NCI-H1092 (cell line): ENCODE data around the gene ZNF14.
"Not testable (repeated sequence)": the region's sequence is repeated elsewhere in the genome, so short reads cannot be mapped to it uniquely, and the experiment has no call there.

ENCODE experiments used
- DNase-seq: peaks from one replicate; lab custom pipeline; 2025; lab: John Stamatoyannopoulos, UW

The ZNF14 gene

GRCh38 chr19:19746286-19747213 is 13.6 kb upstream of the ZNF14 start:
- DNase-seq: no peak

- DNase-seq: no peak
These were observed 12.8 kb upstream of the ZNF14 start for GRCh38 chr19:19745496-19746285.

GRCh38 chr19:19744641-19745040 is 11.7 kb upstream of the ZNF14 start:
- DNase-seq: no peak

GRCh38 chr19:19743921-19744320 is 11.0 kb upstream of the ZNF14 start:
- not testable (repeated sequence) for DNase-seq

- no peak for DNase-seq
These were observed 10.3 kb upstream of the ZNF14 start for GRCh38 chr19:19743176-19743575.

DNA sequence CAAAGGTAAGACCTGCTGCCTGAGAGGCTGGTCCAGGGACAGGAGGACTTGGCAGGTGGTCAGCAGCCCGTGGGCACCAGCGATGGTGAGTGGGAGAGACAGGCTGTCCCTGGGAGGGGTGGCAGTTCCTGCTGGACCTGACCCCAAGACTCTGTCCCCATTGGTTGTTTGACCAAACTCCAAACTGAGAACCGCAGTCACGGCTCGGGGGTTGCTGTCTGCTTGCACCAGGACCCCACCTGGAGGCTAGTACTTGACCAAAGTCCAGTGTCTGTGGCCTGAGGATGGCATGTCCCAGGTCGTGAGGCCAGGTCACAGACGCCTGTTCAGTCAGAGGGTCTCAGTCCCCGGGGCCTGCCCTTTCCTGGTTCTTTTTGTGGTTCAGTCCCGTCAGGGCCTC is 9.9 kb upstream of the ZNF14 start:
- no peak for DNase-seq

DNA sequence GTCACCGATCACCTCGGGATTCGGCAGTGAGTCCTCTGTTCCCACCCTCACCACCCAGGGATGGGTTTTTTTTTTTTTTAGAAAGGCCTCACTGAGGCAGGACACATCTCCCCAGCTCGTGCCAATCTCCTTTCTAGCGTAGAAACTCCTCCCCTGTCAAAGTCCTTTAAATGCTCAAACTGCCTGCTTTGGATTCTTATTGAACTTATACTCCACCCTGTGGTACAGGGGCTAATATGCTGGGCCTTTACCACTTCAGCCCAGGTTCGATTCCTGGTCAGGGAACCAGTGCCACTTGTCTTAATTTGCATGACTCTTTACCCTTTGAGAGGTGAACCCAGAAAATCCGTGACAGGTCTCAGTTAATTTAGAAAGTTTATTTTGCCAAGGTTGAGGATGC is 8.3 kb upstream of the ZNF14 start:
- DNase-seq: no peak

DNA sequence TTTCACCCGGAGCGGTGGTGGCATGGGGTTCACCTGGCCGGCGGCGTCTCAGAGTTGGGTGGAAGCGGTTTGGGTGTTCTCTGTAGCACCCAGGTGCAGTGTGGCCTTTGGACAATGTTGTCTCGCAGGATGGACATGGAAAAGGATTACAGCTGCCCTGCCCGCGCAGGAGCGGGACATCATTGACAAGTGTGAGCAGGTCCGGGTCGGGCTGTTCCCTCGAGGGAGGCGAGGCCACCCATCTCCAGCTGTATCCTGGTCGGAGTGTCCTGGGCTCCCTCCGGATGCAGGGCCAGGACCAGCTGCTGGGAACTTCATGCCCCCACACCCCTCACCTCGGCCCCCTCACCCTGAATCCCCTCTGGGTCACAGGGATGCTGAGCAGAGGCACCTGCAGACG is 7.8 kb upstream of the ZNF14 start:
- DNase-seq: no peak

DNA sequence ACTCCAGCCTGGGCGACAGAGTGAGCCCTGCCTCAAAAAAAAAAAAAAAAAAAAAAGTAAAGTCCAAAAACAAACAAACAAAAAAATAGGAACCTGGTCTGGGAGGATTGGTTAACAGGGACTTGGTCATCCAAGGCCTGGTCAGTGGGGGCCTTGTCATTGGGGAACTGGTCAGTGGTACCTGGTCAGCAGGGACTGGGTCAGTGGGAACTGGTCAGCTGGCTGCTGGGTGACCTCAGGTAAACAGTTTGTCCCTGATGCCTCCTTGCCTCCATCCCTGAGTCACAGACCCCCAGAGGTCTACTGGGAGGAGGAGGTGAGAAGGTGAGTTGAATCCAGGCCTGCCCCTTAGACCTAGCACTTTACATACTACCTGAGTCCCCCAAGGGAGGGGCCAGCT is 5.7 kb upstream of the ZNF14 start:
- no peak for DNase-seq

DNA sequence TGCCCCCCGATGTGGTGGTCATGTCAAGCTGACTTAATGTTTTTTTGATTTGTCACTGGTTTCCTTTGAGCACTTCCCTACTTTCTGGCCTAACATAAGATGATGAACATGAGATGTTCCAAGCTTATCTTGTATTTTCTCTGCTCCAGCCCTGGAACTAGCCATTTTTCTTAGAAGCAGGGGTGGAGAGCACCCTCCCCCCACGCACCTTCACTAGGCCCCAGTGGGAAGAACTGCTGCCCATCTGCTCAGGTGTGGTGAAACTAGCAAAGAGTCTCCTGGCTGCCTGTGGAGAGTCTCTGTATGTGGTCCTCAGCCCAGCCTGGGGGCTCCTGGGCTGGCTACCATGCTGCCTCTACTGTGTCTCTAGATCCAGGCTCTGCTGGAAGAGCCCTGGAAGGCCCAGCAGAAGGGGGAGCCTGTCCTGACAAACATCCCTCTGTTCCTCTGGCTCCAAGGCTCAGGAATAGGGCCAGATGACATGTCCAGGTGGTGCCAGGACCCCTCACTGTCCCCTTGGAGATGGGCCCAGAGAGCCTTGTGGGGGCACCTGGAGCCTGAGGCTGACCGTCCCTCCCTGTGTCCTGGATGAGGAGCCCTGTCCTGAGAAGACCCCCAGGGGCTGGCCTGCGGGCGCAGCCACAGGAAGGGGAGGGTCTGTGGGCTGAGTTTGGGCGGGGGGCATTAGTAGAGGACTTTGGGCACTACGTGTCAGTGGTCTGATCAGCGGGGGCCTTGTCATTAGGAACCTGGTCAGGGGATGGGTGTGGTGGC is 4.8 kb upstream of the ZNF14 start:
- no peak for DNase-seq

DNA sequence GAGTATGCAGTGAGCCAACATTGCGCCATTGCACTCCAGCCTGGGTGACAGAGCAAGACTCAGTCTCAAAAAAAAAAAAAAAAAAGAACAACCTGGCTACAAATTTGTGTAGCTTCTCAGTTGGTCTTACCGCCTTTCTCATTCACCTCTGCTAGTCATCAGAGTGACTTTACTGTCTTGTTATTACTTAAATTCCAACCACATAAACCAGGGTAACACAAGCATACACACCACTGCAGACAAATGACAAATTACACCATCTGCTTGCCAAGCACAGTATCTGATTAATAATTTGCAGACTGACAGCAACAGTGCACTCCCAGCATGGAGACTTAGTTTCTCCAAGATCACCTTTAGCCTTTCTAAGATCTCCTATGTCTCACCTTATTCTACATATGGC is 11.0 kb downstream of the ZNF14 start:
- no peak for DNase-seq

DNA sequence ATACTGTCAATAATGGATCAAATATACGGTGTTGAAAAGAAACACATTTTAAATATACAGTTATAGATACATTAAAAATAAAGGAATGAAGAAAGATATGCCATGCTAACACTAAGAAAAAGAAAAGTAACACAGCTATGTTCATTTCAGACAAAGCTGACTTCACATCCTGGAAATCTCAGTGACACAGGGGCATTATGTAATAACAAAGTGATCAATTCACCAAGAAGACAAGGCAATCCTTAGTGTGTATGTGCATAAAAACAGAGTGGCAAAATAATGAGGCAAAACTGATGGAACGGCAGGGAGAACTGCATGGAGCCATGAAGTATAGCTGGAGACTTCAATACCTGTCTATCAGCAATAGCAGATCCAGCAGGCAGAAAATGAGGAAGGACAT is 13.1 kb downstream of the ZNF14 start:
- DNase-seq: no peak

DNA sequence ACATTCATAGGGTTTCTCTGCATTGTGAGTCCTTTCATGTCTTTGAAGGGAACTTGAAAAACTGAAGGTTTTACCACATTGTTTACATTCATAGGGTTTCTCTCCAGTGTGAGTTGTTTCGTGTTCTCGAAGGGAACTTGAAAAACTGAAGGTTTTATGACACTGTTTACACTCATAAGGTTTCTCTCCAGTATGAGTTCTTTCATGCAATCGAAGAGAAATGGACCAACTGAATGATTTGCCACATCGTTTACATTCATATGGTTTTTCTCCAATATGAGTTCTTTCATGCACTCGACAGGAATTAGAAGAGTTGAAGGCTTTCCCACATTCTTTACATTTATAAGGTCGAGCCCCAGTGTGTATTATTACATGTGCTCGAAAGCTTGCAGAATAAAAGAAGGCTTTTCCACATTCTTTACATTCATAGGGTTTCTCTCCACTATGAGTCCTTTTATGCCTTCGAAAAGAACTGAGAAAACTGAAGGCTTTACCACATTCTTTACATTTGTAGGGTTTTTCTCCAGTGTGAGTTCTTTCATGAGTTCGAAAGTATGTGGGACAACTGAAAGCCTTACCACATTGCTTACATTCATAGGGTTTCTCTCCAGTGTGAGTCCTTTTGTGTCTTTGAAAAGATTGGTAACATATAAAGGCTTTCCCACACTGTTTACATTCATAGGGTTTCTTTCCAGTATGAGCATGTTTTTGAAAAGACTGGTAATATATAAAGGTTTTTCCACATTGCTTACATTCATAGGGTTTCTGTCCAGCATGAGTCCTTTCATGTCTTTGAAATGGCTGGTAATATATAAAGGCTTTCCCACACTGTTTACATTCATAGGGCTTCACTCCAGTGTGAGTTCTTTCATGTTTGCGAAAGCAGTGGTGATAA is 20.7 kb downstream of the ZNF14 start:
- DNase-seq: no peak

- DNase-seq: no peak
These were observed 21.5 kb downstream of the ZNF14 start for GRCh38 chr19:19711306-19711933.

DNA sequence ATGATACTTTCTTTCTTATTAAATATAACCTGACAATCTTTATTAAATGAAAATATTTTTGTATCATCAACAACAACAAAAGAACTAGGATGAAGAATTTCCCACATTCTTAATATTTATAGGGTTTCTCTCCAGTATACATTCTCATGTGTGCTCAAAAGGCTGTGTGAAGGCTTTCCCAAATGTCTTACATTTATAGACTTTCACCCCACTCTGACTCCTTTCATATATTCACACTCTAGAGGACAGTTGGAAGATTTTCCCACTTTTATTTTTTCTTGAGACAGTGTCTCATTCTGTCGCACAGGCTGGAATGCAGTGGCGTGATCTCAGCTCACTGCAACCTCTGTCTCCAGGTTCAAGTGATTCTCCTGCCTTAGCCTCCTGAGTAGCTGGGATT is 22.4 kb downstream of the ZNF14 start:
- DNase-seq: no peak

GRCh38 chr19:19704836-19705235 is 28.1 kb downstream of the ZNF14 start:
- no peak for DNase-seq

DNA sequence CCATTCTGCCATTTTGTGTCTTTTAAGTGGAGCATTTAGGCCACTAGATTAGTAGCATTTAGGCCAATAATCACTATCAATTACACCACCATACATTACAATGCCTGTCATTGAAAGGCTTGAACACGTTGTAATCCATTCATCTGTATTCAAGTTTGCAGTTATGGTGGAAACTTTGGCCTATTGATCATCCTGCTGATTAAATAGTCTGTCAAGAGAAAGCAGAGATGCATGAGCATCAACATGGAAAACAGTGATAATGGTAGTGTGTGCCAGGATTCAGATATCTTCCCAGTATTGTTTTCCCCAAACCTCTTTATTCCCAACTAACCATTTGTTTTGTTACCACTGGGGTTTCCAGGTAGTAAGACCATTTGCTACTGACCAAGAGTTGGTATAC is 32.4 kb downstream of the ZNF14 start:
- DNase-seq: not testable (repeated sequence)

- no peak for DNase-seq
These were observed 35.3 kb downstream of the ZNF14 start for GRCh38 chr19:19697589-19697988.

DNA sequence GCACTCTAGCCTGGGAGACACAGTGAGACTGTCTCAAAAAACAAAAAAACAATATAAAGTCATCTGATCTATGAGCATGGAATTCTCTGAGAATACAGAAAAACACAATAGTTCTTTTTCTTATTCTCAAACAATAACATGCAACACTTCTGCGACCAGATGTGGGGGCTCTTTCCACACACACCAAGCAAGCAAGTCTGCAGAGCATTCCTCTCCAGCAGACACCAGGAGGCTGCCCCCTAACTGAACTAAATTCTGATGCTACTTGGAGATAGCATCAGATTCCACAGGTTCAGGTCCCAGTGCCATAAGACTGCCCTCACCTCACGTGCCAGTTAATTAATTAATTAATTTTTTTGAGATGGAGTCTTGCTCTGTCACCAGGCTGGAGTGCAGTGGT is 36.5 kb downstream of the ZNF14 start:
- no peak for DNase-seq

DNA sequence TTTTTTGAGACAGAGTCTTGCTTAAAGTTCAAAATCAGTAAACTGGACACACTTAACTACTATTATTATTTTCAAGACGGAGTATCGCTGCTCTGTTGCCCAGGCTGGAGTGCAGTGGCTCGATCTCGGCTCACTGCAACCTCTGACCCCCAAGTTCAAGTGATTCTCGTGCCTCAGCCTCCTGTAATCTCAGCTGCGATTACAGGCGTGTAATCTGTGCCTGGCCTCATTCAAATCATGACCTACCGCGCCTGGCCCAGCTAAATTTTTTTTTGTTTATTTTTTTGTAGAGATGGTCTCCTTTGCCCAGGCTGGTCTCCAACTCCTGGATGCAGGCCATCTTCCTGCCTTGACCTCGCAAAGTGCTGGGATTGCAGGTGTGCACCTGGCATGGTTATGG is 41.2 kb downstream of the ZNF14 start:
- no peak for DNase-seq

DNA sequence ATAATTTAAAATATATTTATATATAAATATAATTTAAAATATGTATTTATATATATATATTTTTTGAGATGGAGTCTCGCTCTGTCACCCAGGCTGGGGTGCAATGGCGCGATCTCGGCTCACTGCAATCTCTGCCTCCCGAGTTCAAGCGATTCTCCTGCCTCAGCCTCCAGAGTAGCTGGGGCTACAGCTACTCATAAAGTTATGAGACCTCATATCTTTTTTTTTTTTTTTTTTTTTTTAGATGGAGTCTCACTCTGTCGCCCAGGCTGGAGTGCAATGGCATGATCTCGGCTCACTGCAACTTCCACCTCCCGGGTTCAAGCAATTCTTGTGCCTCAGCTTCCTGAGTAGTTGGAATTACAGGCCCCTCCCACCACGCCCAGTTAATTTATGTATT is 43.9 kb downstream of the ZNF14 start:
- DNase-seq: not testable (repeated sequence)
